SK-N-MC (cell line): ENCODE results near the gene SLC6A6.
"Not testable (repeated sequence)": the region's sequence is repeated elsewhere in the genome, so short reads cannot be mapped to it uniquely, and the experiment has no call there.

Experiments
- DNase-seq: peaks from one replicate; pipeline ENCODE4 v3.0.0-alpha.2; 2011; ENCODE audit warnings: low read depth, low spot score
- H3K27ac ChIP-seq: fragments of 200-600 bp; sonication (generic); 2 replicates; pipeline ENCODE4 v1.5.1; 2016; ENCODE audit warnings: mixed run types
- H3K36me3 ChIP-seq: fragments of 200-600 bp; sonication (generic); 2 replicates; pipeline ENCODE4 v1.6.1; 2017; ENCODE audit warnings: antibody characterized with exemption, low read length, mixed read lengths; ENCODE audit not compliant: insufficient read depth
- H3K4me3 ChIP-seq: fragments of 200-600 bp; sonication (generic); 2 replicates; pipeline ENCODE4 v1.5.1; 2016
- H3K9ac ChIP-seq: fragments of 200-600 bp; sonication (generic); 2 replicates; pipeline ENCODE4 v1.8.0; 2017; ENCODE audit warnings: mixed run types, mixed read lengths; ENCODE audit not compliant: insufficient read length
- H3K9me3 ChIP-seq: fragments of 200-600 bp; sonication (generic); 2 replicates; pipeline ENCODE4 v1.6.1; 2017; ENCODE audit warnings: low read depth, mild to moderate bottlenecking, antibody characterized with exemption, low read length, moderate library complexity, mixed read lengths
- EZH2 ChIP-seq: fragments of 200-600 bp; sonication (generic); IDR thresholded peaks from one replicate; pipeline ENCODE4 v1.6.1; 2017; ENCODE audit warnings: antibody characterized with exemption
- FOXP2 ChIP-seq: optimal IDR thresholded peaks from 2 replicates; pipeline ENCODE3; 2011; ENCODE audit warnings: mild to moderate bottlenecking, moderate library complexity; ENCODE audit not compliant: insufficient read depth; ENCODE audit errors: extremely low read length, control extremely low read depth
- POLR2AphosphoS5 ChIP-seq: IDR thresholded peaks from 2 replicates; pipeline ENCODE4 v1.6.1; 2012; ENCODE audit warnings: mild to moderate bottlenecking, low read depth, low read length, borderline replicate concordance

SLC6A6 gene

GRCh38 chr3:14433106-14433505 is 30.7 kb downstream of the SLC6A6 start:
- H3K9me3 ChIP-seq: no peaks in the 10 kb centered on the region
- DNase-seq: no peak
- H3K36me3 ChIP-seq: no peaks in the 10 kb centered on the region
- no peak overlapping the region for H3K4me3 ChIP-seq
- no peak for TF ChIP-seq POLR2AphosphoS5
- TF ChIP-seq EZH2: no peak
- H3K9ac ChIP-seq: no peak overlapping the region
- no peak overlapping the region for H3K27ac ChIP-seq

GRCh38 chr3:14434126-14434497 is 31.7 kb downstream of the SLC6A6 start:
- Histone ChIP-seq H3K4me3 (no peak overlapping the region), H3K9me3 (no peaks in the 10 kb centered on the region), H3K27ac (no peak overlapping the region), H3K36me3 (no peaks in the 10 kb centered on the region), H3K9ac (no peak overlapping the region)
- no peak for TF ChIP-seq POLR2AphosphoS5
- TF ChIP-seq EZH2: no peak
- TF ChIP-seq FOXP2: no peak
- DNase-seq: no peak

- Histone ChIP-seq H3K36me3 (no peaks in the 10 kb centered on the region), H3K9me3 (no peaks in the 10 kb centered on the region), H3K27ac (no peak overlapping the region), H3K9ac (no peak overlapping the region), H3K4me3 (no peak overlapping the region)
- DNase-seq: no peak
- TF ChIP-seq POLR2AphosphoS5 (no peak), EZH2 (no peak), FOXP2 (no peak)
These were observed 32.2 kb downstream of the SLC6A6 start for GRCh38 chr3:14434498-14435151.

GRCh38 chr3:14435175-14436014 is 33.0 kb downstream of the SLC6A6 start:
- Histone ChIP-seq H3K9me3 (no peaks in the 10 kb centered on the region), H3K36me3 (no peaks in the 10 kb centered on the region), H3K4me3 (no peak overlapping the region), H3K27ac (no peak overlapping the region), H3K9ac (no peak overlapping the region)
- no peak for DNase-seq
- no peak for TF ChIP-seq FOXP2
- no peak for TF ChIP-seq EZH2
- TF ChIP-seq POLR2AphosphoS5: no peak

- no peaks in the 10 kb centered on the region for H3K9me3 ChIP-seq
- H3K36me3 ChIP-seq: no peaks in the 10 kb centered on the region
- H3K9ac ChIP-seq: no peak overlapping the region
- TF ChIP-seq EZH2 (no peak), FOXP2 (no peak), POLR2AphosphoS5 (no peak)
- H3K4me3 ChIP-seq: no peak overlapping the region
- no peak for DNase-seq
- H3K27ac ChIP-seq: no peak overlapping the region
These were observed 34.5 kb downstream of the SLC6A6 start for GRCh38 chr3:14436954-14437281.

GRCh38 chr3:14437705-14438104 is 35.3 kb downstream of the SLC6A6 start:
- not testable (repeated sequence) for H3K27ac ChIP-seq, H3K4me3 ChIP-seq, DNase-seq, H3K9ac ChIP-seq, H3K36me3 ChIP-seq, H3K9me3 ChIP-seq

- H3K9ac ChIP-seq: no peak overlapping the region
- H3K4me3 ChIP-seq: no peak overlapping the region
- no peak for TF ChIP-seq FOXP2
- TF ChIP-seq EZH2: no peak
- TF ChIP-seq POLR2AphosphoS5: no peak
- no peaks in the 10 kb centered on the region for H3K36me3 ChIP-seq
- no peaks in the 10 kb centered on the region for H3K9me3 ChIP-seq
- no peak overlapping the region for H3K27ac ChIP-seq
- DNase-seq: no peak
These were observed 35.9 kb downstream of the SLC6A6 start for GRCh38 chr3:14438262-14438661.

- H3K9me3 ChIP-seq: no peaks in the 10 kb centered on the region
- H3K36me3 ChIP-seq: no peaks in the 10 kb centered on the region
- TF ChIP-seq FOXP2 (no peak), POLR2AphosphoS5 (no peak), EZH2 (no peak)
- no peak overlapping the region for H3K4me3 ChIP-seq
- H3K27ac ChIP-seq: no peak overlapping the region
- no peak overlapping the region for H3K9ac ChIP-seq
- no peak for DNase-seq
These were observed 36.5 kb downstream of the SLC6A6 start for GRCh38 chr3:14438929-14439328.
